ENCODE data around the gene CACNA2D3.

CACNA2D3 gene

DNA sequence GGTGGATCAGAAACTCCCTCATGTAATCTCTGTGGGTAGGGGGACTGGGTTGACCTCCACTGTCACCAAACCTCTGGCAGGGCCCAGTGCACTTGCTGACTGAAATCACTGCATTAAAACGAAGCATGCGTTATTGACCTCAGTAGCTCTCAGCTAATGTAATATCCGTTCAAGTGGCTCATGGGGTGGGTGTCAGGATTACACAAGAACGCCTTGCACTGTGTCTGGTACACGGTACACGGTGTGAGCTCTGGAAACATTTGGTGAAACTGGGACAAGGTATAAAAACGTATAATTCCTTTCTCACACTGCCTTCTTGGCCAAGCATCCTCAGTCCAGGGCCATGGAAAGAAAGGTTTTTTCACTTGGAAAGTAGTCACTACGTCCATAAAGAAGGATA, 793.6 kb downstream of the CACNA2D3 start:
- no peak for DNase-seq (ENCODE audit: low spot score)
- TF ChIP-seq CTCF (IDR thresholded peaks at IDR 0.05; ENCODE audit: extremely low read depth, missing control alignments), result no peak

DNA sequence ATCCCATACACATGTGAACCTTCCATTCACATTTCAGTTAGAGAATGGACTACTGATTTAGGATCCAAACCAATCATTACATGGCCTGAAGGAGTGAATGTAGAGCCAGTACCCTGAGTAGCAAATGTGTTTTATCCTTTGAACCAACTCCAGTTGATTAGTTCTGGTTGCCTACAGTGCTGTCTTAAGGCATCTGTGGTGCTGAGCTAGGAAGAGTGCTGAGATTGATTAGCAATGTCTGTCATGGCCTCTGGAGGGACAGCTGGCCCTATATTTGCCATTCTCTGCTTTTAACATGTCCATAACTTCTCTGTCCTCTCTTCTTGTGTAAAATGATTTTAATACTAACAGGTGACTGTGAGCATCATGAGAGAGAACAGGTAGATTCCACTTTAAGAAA, 794.4 kb downstream of the CACNA2D3 start:
- DNase-seq (ENCODE audit: low spot score), result no peak
- TF ChIP-seq CTCF (IDR thresholded peaks at IDR 0.05; ENCODE audit: extremely low read depth, missing control alignments), result no peak

GRCh38 chr3:54917174-54917573, 794.8 kb downstream of the CACNA2D3 start:
- DNase-seq (ENCODE audit: low spot score), result no peak
- TF ChIP-seq CTCF (IDR thresholded peaks at IDR 0.05; ENCODE audit: extremely low read depth, missing control alignments), result no peak

DNA sequence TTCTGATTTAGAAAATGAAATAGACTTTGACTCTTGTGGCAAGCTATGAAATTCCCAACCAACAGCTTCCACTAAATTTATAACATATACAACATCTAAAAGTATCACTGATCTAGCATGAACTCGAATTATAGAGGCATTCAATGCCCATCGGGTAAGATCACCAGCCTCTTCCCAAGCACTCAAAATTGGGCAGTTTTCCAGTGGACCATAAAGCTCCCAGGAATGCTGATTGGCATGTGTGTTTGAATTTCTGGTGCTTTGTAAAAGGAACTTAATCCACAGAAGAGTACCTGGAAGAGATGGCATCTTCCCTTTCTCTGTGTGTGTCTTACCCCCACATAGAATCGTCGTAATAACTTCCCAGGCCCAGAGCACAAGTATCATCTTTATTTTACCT, 795.5 kb downstream of the CACNA2D3 start:
- no peak for TF ChIP-seq CTCF (IDR thresholded peaks at IDR 0.05; ENCODE audit: extremely low read depth, missing control alignments)
- no peak for DNase-seq (ENCODE audit: low spot score)

DNA sequence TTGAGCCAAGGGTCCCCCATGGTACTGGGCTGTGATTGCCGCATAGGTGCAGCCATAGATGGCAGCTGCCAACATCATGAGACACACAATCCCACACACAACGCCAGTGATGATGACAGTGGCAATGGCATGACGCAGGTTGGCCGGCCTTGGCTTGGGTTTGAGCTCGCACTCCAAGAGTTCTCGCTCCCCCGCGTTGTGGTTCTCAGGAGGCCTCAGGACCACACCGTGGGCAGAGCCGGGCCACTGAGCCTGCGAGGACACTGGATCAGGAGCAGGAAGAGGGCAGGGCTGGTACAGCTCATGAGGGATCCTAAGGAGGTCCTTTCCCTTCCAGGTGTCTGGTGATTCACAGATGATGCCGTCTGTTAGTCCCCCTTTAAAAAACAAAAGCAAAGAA, 796.2 kb downstream of the CACNA2D3 start:
- TF ChIP-seq CTCF (IDR thresholded peaks at IDR 0.05; ENCODE audit: extremely low read depth, missing control alignments), result no peak
- DNase-seq (ENCODE audit: low spot score), result no peak

DNA sequence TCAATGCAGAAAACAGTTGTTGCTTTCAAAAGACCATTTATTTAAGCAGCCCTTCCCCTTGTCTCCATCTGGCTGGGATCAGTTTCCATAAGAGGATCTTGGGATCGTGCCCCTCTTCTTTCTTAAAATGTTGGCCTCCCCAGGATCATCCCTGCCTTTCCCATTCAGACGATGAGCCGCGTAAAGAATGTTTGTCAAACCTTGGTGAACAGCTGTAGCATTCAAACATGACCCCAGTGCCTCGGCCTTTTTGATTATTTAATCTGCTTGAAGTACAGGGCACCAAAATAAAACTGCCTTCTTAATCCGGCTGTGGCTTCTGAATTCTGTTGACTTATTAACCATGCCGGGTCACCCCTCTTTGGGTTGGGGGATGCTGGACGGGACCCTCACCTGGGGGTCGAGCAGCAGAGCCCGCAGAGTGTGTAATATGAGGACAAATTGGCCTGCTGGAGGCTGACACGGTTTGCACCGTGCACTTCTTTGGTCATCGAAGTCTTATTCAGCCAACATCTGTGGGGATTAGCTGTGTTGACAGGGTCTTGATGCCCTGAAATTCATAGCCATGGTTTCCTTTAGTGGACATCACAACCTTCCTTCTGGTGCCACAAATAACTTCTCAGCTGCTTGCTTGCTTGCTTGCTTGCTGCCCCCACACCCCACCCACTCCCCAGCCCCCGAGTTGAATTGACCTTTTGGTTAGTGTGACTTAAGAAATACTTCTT, 805.9 kb downstream of the CACNA2D3 start, which contains the start of gene LRTM1:
Gene LRTM1, minus strand, starts transcription at position 14 of the 725 bp plus-strand sequence. CDS start 148 bp downstream, outside the sequence.
- no peak for DNase-seq (ENCODE audit: low spot score)
- no peak for TF ChIP-seq CTCF (IDR thresholded peaks at IDR 0.05; ENCODE audit: extremely low read depth, missing control alignments)

- DNase-seq (ENCODE audit: low spot score), result no peak
- TF ChIP-seq CTCF (IDR thresholded peaks at IDR 0.05; ENCODE audit: extremely low read depth, missing control alignments), result no peak
These were observed 808.8 kb downstream of the CACNA2D3 start for GRCh38 chr3:54931182-54931581.
